Measurements from ENCODE around the gene SH2D4B. TPM values are rescaled to one million over a fixed set of nuclear protein-coding genes. Genes with fewer than 3 reads are reported as not detected.

The SH2D4B gene
- polyA plus RNA-seq, 1 donor from 2014 or later = 1.4 TPM

GRCh38 chr10:80646366-80646765 is 108.7 kb downstream of the SH2D4B start:
- Histone ChIP-seq H4K20me1 (ENCODE audit: insufficient read depth) (no peaks in the 10 kb centered on the region), H3K4me2 (ENCODE audit: low read length) (no peak overlapping the region), H3K9me3 (ENCODE audit: low read length) (no peaks in the 10 kb centered on the region), H3K36me3 (ENCODE audit: insufficient read depth, low read length) (no peaks in the 10 kb centered on the region), H3K9me2 (ENCODE audit: insufficient read depth, low read length) (no peaks in the 10 kb centered on the region), H3F3A (ENCODE audit: insufficient read depth, low read length, poor library complexity, severe bottlenecking) (no peaks in the 10 kb centered on the region), H2AFZ (ENCODE audit: low read depth, low read length) (no peak overlapping the region), H3K27ac (ENCODE audit: low read length) (no peak overlapping the region), H3K27me3 (ENCODE audit: insufficient read depth, low read depth, low read length) (no peaks in the 10 kb centered on the region), H3K9ac (ENCODE audit: low read length) (no peak overlapping the region), H3K79me2 (replicated peaks; ENCODE audit: insufficient read depth, low read length) (no peaks in the 10 kb centered on the region), H3K4me3 (ENCODE audit: low read length) (no peak overlapping the region)
- TF ChIP-seq MXI1 (conservative IDR thresholded peaks at IDR 0.05; ENCODE audit: poor library complexity, severe bottlenecking) (no peak), SMC3 (conservative IDR thresholded peaks at IDR 0.05; ENCODE audit: poor library complexity) (no peak), TAF1 (IDR thresholded peaks at IDR 0.05; ENCODE audit: low read depth) (no peak), CTCF (IDR thresholded peaks at IDR 0.05; ENCODE audit: poor library complexity, severe bottlenecking) (no peak), EP300 (conservative IDR thresholded peaks at IDR 0.05; ENCODE audit: poor library complexity, severe bottlenecking) (no peak), REST (IDR thresholded peaks at IDR 0.05; ENCODE audit: borderline replicate concordance) (no peak), RAD21 (conservative IDR thresholded peaks at IDR 0.05) (no peak), POLR2AphosphoS5 (IDR thresholded peaks at IDR 0.05) (no peak), EZH2 (IDR thresholded peaks at IDR 0.05; ENCODE audit: borderline replicate concordance, insufficient read depth, low read length, poor library complexity, severe bottlenecking) (no peak)

GRCh38 chr10:80647173-80647833 is 109.6 kb downstream of the SH2D4B start:
- Histone ChIP-seq H3K4me2 (ENCODE audit: low read length) (no peak overlapping the region), H3K36me3 (ENCODE audit: insufficient read depth, low read length) (no peaks in the 10 kb centered on the region), H3F3A (ENCODE audit: insufficient read depth, low read length, poor library complexity, severe bottlenecking) (no peaks in the 10 kb centered on the region), H3K9ac (ENCODE audit: low read length) (no peak overlapping the region), H3K79me2 (replicated peaks; ENCODE audit: insufficient read depth, low read length) (no peaks in the 10 kb centered on the region), H4K20me1 (ENCODE audit: insufficient read depth) (no peaks in the 10 kb centered on the region), H3K27ac (ENCODE audit: low read length) (no peak overlapping the region), H3K27me3 (ENCODE audit: insufficient read depth, low read depth, low read length) (no peaks in the 10 kb centered on the region), H2AFZ (ENCODE audit: low read depth, low read length) (no peak overlapping the region), H3K9me3 (ENCODE audit: low read length) (no peaks in the 10 kb centered on the region), H3K9me2 (ENCODE audit: insufficient read depth, low read length) (no peaks in the 10 kb centered on the region), H3K4me3 (ENCODE audit: low read length) (no peak overlapping the region)
- no peak for TF ChIP-seq SMC3 (conservative IDR thresholded peaks at IDR 0.05; ENCODE audit: poor library complexity)
- TF ChIP-seq EZH2 (IDR thresholded peaks at IDR 0.05; ENCODE audit: borderline replicate concordance, insufficient read depth, low read length, poor library complexity, severe bottlenecking) = no peak
